Thoracic aorta (tissue), 2 donors: ENCODE data around the gene MED31. TPM values are rescaled to one million over a fixed set of nuclear protein-coding genes. Genes with fewer than 3 reads are reported as not detected.
A peak's percentile ranks its signal among the peaks of the same experiment; 100 is the strongest.

Source experiments
- ATAC-seq: fragments of 150-250 bp; one replicate; pipeline ENCODE4 v1.8.0; 2017; ENCODE audit warnings: low read depth; ENCODE audit not compliant: insufficient number of reproducible peaks, low FRiP score
- DNase-seq: peaks from one replicate; pipeline ENCODE4 v3.0.0-alpha.2; 2020; ENCODE audit warnings: low spot score
- H3K27ac ChIP-seq, 2 donors: fragments of 200-600 bp; sonication (generic); 1 replicate in 1 of 2; 2 replicates in 1 of 2; pipeline ENCODE4 v1.5.1; 2016; ENCODE audit warnings: mild to moderate bottlenecking in 2 of 2, moderate library complexity in 2 of 2
- H3K27me3 ChIP-seq: fragments of 200-600 bp; sonication (generic); replicated peaks from 2 replicates; pipeline ENCODE4 v1.6.0; 2016; ENCODE audit warnings: mild to moderate bottlenecking; ENCODE audit not compliant: insufficient read depth
- H3K36me3 ChIP-seq: fragments of 200-600 bp; sonication (generic); one replicate; pipeline ENCODE4 v1.5.1; 2016
- H3K4me1 ChIP-seq, 2 donors: fragments of 200-600 bp; sonication (generic); 1 replicate in 1 of 2; 2 replicates in 1 of 2; pipeline versions ENCODE4 v1.5.1 to v1.6.0; 2016; ENCODE audit warnings: low read depth in 2 of 2, mild to moderate bottlenecking in 1 of 2; ENCODE audit not compliant: control insufficient read depth in 1 of 2
- H3K4me3 ChIP-seq: fragments of 200-600 bp; sonication (generic); 2 replicates; pipeline ENCODE4 v1.5.1; 2016; ENCODE audit warnings: mild to moderate bottlenecking
- H3K9me3 ChIP-seq: fragments of 200-600 bp; sonication (generic); 2 replicates; pipeline ENCODE4 v1.5.1; 2016
- total RNA-seq, 2 donors: library from RNA; depleted of rRNA; stranded (reverse); fragments of >200 nt; gene quantifications; one replicate each; pipeline versions ENCODE4 v1.1.0 to v1.2.3, GENCODE V29; 2016
- TF ChIP-seq, protein P1 (sequence below): fragments of 200-600 bp; sonication (generic); IDR thresholded peaks from one replicate; pipeline ENCODE4 v1.5.1; 2019; ENCODE audit warnings: antibody characterized with exemption

Gene MED31
- total RNA-seq, 2 donors from 2014 or later: 4.7 to 21.3 TPM

DNA sequence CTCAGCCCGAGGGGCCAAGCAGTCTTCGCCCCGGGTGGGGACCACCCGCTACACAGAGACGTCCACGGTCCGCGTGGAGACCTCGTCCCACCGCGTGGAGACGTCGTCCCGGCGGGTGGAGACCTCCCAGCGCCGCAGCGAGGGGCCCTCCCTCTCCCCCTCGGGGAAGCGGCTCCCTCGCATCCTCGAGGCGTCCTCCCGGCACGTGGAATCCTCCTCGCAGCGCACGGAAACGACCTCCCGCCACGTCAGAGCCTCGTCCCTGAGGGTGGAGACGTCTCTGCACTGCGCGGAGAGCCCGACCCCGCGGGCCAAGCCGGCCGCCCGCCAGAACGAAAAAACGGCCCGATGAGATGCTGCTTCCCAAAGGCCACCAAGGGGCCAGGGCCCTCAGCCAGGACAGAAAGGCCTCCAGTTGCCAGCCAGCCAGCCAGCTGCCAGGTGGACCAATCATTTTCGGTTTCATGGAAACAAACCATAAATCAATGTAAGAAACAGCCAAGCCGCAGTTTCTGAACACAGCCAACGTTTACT is 581 bp upstream of the MED31 start:
- DNase-seq: no peak
- H3K27me3 ChIP-seq: no peaks in the 10 kb centered on the region
- ATAC-seq: peak; percentile 49

DNA sequence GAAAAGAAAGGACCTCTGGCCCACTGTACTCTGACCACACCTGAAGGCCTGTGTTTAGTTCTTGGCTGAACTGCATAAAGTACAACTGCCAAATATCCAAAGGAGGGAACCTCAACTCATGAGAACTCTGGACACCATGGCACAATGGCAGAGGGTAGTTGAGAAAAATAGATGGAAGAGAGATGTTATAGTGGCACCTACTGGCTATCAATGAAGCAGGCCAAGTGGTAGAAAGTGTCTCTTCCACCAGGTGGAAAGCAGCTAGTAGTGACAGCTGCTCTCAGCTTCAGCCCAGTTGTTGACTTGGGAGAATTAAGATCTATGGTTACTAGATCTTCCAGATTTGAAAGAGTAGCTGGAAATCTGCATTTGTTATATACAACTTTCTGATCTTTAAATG is 3.2 kb downstream of the MED31 start:
- no peak overlapping the region for H3K4me3 ChIP-seq
- H3K9me3 ChIP-seq: no peaks in the 10 kb centered on the region
- TF ChIP-seq, protein P1, sequence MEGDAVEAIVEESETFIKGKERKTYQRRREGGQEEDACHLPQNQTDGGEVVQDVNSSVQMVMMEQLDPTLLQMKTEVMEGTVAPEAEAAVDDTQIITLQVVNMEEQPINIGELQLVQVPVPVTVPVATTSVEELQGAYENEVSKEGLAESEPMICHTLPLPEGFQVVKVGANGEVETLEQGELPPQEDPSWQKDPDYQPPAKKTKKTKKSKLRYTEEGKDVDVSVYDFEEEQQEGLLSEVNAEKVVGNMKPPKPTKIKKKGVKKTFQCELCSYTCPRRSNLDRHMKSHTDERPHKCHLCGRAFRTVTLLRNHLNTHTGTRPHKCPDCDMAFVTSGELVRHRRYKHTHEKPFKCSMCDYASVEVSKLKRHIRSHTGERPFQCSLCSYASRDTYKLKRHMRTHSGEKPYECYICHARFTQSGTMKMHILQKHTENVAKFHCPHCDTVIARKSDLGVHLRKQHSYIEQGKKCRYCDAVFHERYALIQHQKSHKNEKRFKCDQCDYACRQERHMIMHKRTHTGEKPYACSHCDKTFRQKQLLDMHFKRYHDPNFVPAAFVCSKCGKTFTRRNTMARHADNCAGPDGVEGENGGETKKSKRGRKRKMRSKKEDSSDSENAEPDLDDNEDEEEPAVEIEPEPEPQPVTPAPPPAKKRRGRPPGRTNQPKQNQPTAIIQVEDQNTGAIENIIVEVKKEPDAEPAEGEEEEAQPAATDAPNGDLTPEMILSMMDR: no peak
- ATAC-seq (no peak), DNase-seq (no peak)
- H3K4me1 ChIP-seq: peaks cover 5 to 24% of the 10 kb centered on the region in 2 donors
- peaks cover 7% of the 10 kb centered on the region for H3K36me3 ChIP-seq
- H3K27ac ChIP-seq: no peak overlapping the region
- H3K27me3 ChIP-seq: no peaks in the 10 kb centered on the region

More for the DNA sequence above, 581 bp upstream of the MED31 start:
- Histone ChIP-seq H3K27ac (peak overlapping the region; percentile 40 to 79), H3K4me3 (peak overlapping the region; percentile 85), H3K9me3 (no peaks in the 10 kb centered on the region), H3K4me1 (peaks cover 5 to 40% of the 10 kb centered on the region in 2 donors), H3K36me3 (no peaks in the 10 kb centered on the region)
- TF ChIP-seq, protein P1: no peak

- TF ChIP-seq, protein P1: no peak
- DNase-seq: no peak
- Histone ChIP-seq H3K27me3 (no peaks in the 10 kb centered on the region), H3K27ac (no peak overlapping the region), H3K4me3 (no peak overlapping the region), H3K36me3 (peaks cover 7% of the 10 kb centered on the region), H3K9me3 (no peaks in the 10 kb centered on the region), H3K4me1 (peaks cover 7 to 23% of the 10 kb centered on the region in 2 donors)
- no peak for ATAC-seq
Observed at GRCh38 chr17:6643451-6644125, 7.8 kb downstream of the MED31 start.

- peaks cover 7 to 30% of the 10 kb centered on the region in 2 donors for H3K4me1 ChIP-seq
- H3K36me3 ChIP-seq: peaks cover 7% of the 10 kb centered on the region
- no peak overlapping the region for H3K27ac ChIP-seq
- no peak overlapping the region for H3K4me3 ChIP-seq
- DNase-seq (no peak), ATAC-seq (no peak)
- TF ChIP-seq, protein P1: no peak
- no peaks in the 10 kb centered on the region for H3K27me3 ChIP-seq
- H3K9me3 ChIP-seq: no peaks in the 10 kb centered on the region
Observed at GRCh38 chr17:6642592-6642991, 8.8 kb downstream of the MED31 start.

- Histone ChIP-seq H3K27me3 (no peaks in the 10 kb centered on the region), H3K9me3 (no peaks in the 10 kb centered on the region), H3K36me3 (peaks cover 7% of the 10 kb centered on the region), H3K4me1 (peaks cover 7 to 30% of the 10 kb centered on the region in 2 donors), H3K27ac (peak overlapping the region; percentile 77 to 86), H3K4me3 (peak overlapping the region; percentile 86)
- TF ChIP-seq, protein P1: no peak
- ATAC-seq (no peak), DNase-seq (no peak)
Observed at GRCh38 chr17:6641247-6641863, 10.1 kb downstream of the MED31 start.
